ENCODE results near the gene MAGI1. TPM values are rescaled to one million over a fixed set of nuclear protein-coding genes. Genes with fewer than 3 reads are reported as not detected.

Gene MAGI1
- polyA plus RNA-seq, 1 experiment: 14.2 TPM

- DNase-seq (ENCODE audit: low read depth, low spot score): no peak
- Histone ChIP-seq H3K27me3 (ENCODE audit: control insufficient read depth, insufficient read depth, low read length) (no peaks in the 10 kb centered on the region), H3K27ac (ENCODE audit: low read depth, low read length) (no peak overlapping the region), H3K9me3 (ENCODE audit: control insufficient read depth, insufficient read depth, low read length) (peaks cover 4% of the 10 kb centered on the region; the same call in 1 of the 2 replicates), H3K4me3 (ENCODE audit: low read depth, low read length) (no peak overlapping the region)
- POLR2A ChIA-PET: no interaction called here
- TF ChIP-seq CTCF (IDR thresholded peaks at IDR 0.05; ENCODE audit: low read depth, low read length): no peak
- CTCF ChIA-PET: no interaction called here
These were observed 391.3 kb downstream of the MAGI1 start for GRCh38 chr3:65647369-65647768.

- TF ChIP-seq CTCF (IDR thresholded peaks at IDR 0.05; ENCODE audit: low read depth, low read length): no peak
- no peaks in the 10 kb centered on the region for H3K27me3 ChIP-seq (ENCODE audit: control insufficient read depth, insufficient read depth, low read length)
- no peak overlapping the region for H3K4me3 ChIP-seq (ENCODE audit: low read depth, low read length)
- no peak overlapping the region for H3K27ac ChIP-seq (ENCODE audit: low read depth, low read length)
- peaks cover under 1% of the 10 kb centered on the region; the same call in 1 of the 2 replicates for H3K9me3 ChIP-seq (ENCODE audit: control insufficient read depth, insufficient read depth, low read length)
- ChIA-PET POLR2A (no interaction called here), CTCF (interaction anchor here (1.2 kb wide), 1 partner anchor 34 kb away, joined by 3 read pairs; no protein-coding TSS in a partner anchor)
- no peak for DNase-seq (ENCODE audit: low read depth, low spot score)
These were observed 395.8 kb downstream of the MAGI1 start for GRCh38 chr3:65642883-65643282.

- TF ChIP-seq CTCF (IDR thresholded peaks at IDR 0.05; ENCODE audit: low read depth, low read length): no peak
- Histone ChIP-seq H3K9me3 (ENCODE audit: control insufficient read depth, insufficient read depth, low read length) (no peaks in the 10 kb centered on the region), H3K27me3 (ENCODE audit: control insufficient read depth, insufficient read depth, low read length) (no peaks in the 10 kb centered on the region), H3K4me3 (ENCODE audit: low read depth, low read length) (no peak overlapping the region), H3K27ac (ENCODE audit: low read depth, low read length) (no peak overlapping the region)
- ChIA-PET POLR2A (no interaction called here), CTCF (interaction anchor here (1.2 kb wide), 1 partner anchor 35 kb away, joined by 3 read pairs; no protein-coding TSS in a partner anchor)
- no peak for DNase-seq (ENCODE audit: low read depth, low spot score)
These were observed 396.9 kb downstream of the MAGI1 start for GRCh38 chr3:65641777-65642176.

GRCh38 chr3:65641045-65641444, 397.7 kb downstream of the MAGI1 start:
- H3K4me3 ChIP-seq (ENCODE audit: low read depth, low read length): no peak overlapping the region
- TF ChIP-seq CTCF (IDR thresholded peaks at IDR 0.05; ENCODE audit: low read depth, low read length): no peak
- no peaks in the 10 kb centered on the region for H3K27me3 ChIP-seq (ENCODE audit: control insufficient read depth, insufficient read depth, low read length)
- no peak overlapping the region for H3K27ac ChIP-seq (ENCODE audit: low read depth, low read length)
- ChIA-PET CTCF (no interaction called here), POLR2A (no interaction called here)
- no peaks in the 10 kb centered on the region for H3K9me3 ChIP-seq (ENCODE audit: control insufficient read depth, insufficient read depth, low read length)
- no peak for DNase-seq (ENCODE audit: low read depth, low spot score)

GRCh38 chr3:65639444-65639843, 399.3 kb downstream of the MAGI1 start:
- ChIA-PET CTCF (no interaction called here), POLR2A (no interaction called here)
- Histone ChIP-seq H3K27ac (ENCODE audit: low read depth, low read length) (no peak overlapping the region), H3K4me3 (ENCODE audit: low read depth, low read length) (no peak overlapping the region), H3K27me3 (ENCODE audit: control insufficient read depth, insufficient read depth, low read length) (no peaks in the 10 kb centered on the region), H3K9me3 (ENCODE audit: control insufficient read depth, insufficient read depth, low read length) (no peaks in the 10 kb centered on the region)
- no peak for DNase-seq (ENCODE audit: low read depth, low spot score)
- TF ChIP-seq CTCF (IDR thresholded peaks at IDR 0.05; ENCODE audit: low read depth, low read length): no peak
